Fibroblast of villous mesenchyme (primary cell): ENCODE results near the gene FAM120AOS. TPM values are rescaled to one million over a fixed set of nuclear protein-coding genes. Genes with fewer than 3 reads are reported as not detected.
A peak's percentile ranks its signal among the peaks of the same experiment; 100 is the strongest.

ENCODE experiments used
- DNase-seq: peaks from one replicate; pipeline ENCODE4 v3.0.0-alpha.2; 2010; ENCODE audit warnings: low read depth
- H3K4me3 ChIP-seq: 2 replicates; pipeline ENCODE4 v1.5.1; 2011; ENCODE audit warnings: low read depth, mild to moderate bottlenecking, low read length
- CTCF ChIP-seq: IDR thresholded peaks from 2 replicates; pipeline ENCODE4 v1.5.1; 2012; ENCODE audit warnings: low read depth, mild to moderate bottlenecking, low read length; ENCODE audit not compliant: insufficient read depth
- total RNA-seq: library from RNA; depleted of rRNA; stranded (reverse); fragments of >200 nt; gene quantifications from 2 replicates; pipeline ENCODE4 v1.2.3, GENCODE V29; 2012

FAM120AOS gene
- total RNA-seq, 1 donor = 43.6 TPM

DNA sequence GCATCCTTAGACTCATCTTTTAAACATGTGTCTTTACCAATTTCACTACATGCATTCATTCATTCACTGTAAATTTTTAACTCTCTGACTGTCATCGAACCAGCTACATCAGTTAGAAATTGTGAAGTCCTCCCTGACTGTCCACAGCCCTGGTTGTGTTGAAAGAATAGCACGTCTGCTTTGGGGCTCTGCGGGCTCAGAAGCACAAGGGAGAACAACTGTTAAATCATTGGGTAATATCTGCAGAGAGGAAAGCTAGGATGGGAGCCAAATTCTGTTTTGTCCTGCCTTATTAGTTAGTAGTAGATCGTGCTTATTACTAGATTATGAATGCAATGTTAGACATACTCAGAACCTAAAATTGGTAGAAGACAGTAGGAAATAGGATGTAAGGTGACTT, 26.3 kb upstream of the FAM120AOS start:
- no peak overlapping the region for H3K4me3 ChIP-seq
- DNase-seq = peak; percentile 73
- no peak for TF ChIP-seq CTCF

- H3K4me3 ChIP-seq = no peak overlapping the region
- no peak for TF ChIP-seq CTCF
- no peak for DNase-seq
Observed at GRCh38 chr9:93477397-93477796, 24.0 kb upstream of the FAM120AOS start.

DNA sequence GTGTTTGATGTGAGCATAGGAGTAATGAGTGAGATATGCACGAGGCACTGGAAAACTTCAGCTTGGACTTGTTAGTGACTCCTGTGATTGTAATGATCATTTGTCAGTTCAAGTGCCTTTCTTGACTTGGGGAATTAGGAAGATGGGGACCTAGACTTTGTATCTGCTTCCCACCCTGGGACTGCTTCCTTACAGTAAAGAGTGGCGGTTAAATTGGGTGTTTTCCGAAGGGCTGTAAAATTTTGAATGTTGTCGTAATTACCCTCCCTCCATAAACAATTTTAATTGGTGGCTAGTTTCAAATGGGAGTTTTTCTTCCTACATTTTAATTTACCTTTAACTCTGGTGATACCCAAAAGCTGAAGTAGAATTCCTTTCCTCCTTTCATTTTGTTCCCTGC, 23.5 kb upstream of the FAM120AOS start:
- no peak overlapping the region for H3K4me3 ChIP-seq
- TF ChIP-seq CTCF = no peak

DNA sequence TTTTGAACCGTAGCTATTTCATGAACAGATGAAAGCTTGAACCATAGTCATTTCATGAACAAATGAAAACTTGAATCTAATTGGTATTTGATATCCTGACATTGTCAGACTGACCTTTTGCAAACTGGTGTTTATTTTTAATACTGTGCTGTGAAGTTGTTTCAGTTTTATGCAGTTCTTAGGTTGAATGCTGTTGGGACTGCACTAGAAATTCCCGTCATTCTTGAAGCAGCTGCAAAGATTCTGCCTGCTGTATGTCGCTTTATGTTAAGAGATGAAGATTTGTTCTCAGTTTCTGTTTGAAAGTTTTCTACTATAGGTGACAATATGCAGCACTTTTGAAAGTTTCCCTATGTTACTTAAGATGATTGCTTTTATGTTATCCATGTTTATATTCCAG, 22.5 kb upstream of the FAM120AOS start:
- TF ChIP-seq CTCF = no peak
- peak; percentile 37 for DNase-seq
- no peak overlapping the region for H3K4me3 ChIP-seq

More for the DNA sequence above, 23.5 kb upstream of the FAM120AOS start:
- no peak for DNase-seq

GRCh38 chr9:93475108-93475507, 21.7 kb upstream of the FAM120AOS start:
- no peak for DNase-seq
- no peak overlapping the region for H3K4me3 ChIP-seq
- no peak for TF ChIP-seq CTCF

GRCh38 chr9:93473411-93473810, 20.0 kb upstream of the FAM120AOS start:
- TF ChIP-seq CTCF = no peak
- H3K4me3 ChIP-seq = no peak overlapping the region
- peak; percentile 90 for DNase-seq

DNA sequence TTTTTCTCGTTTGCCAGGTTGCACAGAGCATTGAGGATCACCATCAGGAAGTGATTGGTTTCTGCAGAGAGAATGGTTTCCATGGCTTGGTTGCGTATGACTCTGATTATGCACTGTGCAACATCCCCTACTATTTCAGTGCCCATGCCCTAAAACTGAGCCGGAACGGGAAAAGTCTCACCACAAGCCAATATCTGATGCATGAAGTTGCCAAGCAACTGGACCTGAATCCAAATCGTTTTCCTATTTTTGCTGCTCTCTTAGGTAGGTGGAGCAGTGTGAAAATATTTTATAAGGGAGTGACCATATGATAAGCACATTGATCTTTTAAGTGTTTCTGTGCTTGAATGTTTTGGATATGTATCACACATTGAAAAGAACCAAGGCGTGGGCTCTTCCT, 17.7 kb upstream of the FAM120AOS start:
- TF ChIP-seq CTCF = no peak
- no peak for DNase-seq

More for the DNA sequence above, 17.7 kb upstream of the FAM120AOS start:
- no peak overlapping the region for H3K4me3 ChIP-seq
